Transverse colon (tissue), 4 donors: ENCODE results near the gene SART1. TPM values are rescaled to one million over a fixed set of nuclear protein-coding genes. Genes with fewer than 3 reads are reported as not detected.

Experiments
- DNase-seq: peaks from one replicate; pipeline ENCODE4 v3.0.0-alpha.2; 2019
- H3K27ac ChIP-seq, 4 donors: fragments of 200-600 bp; sonication (generic); 2 replicates each; pipeline ENCODE4 v1.5.1; 2016 to 2018; ENCODE audit warnings: inconsistent platforms in 4 of 4
- H3K27me3 ChIP-seq: fragments of 200-600 bp; sonication (generic); 2 replicates; pipeline ENCODE4 v1.5.1; 2017; ENCODE audit warnings: inconsistent platforms
- H3K36me3 ChIP-seq, 4 donors: fragments of 200-600 bp; sonication (generic); 2 replicates each; pipeline ENCODE4 v1.5.1; 2017 to 2019; ENCODE audit warnings: inconsistent platforms in 4 of 4
- H3K4me1 ChIP-seq, 4 donors: fragments of 200-600 bp; sonication (generic); 2 replicates each; pipeline ENCODE4 v1.5.1; 2017 to 2020; ENCODE audit warnings: inconsistent platforms in 4 of 4
- H3K4me3 ChIP-seq, 4 donors: fragments of 200-600 bp; sonication (generic); 1 replicate in 1 of 4; 2 replicates in 3 of 4; pipeline versions ENCODE4 v1.5.1 to v1.6.1; 2017 to 2019; ENCODE audit warnings: inconsistent platforms in 4 of 4
- H3K9me3 ChIP-seq, 2 donors: fragments of 200-600 bp; sonication (generic); 2 replicates each; pipeline ENCODE4 v1.5.1; 2017 to 2019; ENCODE audit warnings: inconsistent platforms in 2 of 2
- CTCF ChIP-seq, 5 experiments: fragments of 200-600 bp in 3 of 5; fragments of 450-650 bp in 2 of 5; sonication (generic) in 3 of 5; IDR thresholded peaks; 1 replicate in 2 of 5; 2 replicates in 3 of 5; pipeline ENCODE4 v1.5.1; 2016 to 2017; ENCODE audit warnings: antibody characterized with exemption in 5 of 5, inconsistent platforms in 3 of 5, mild to moderate bottlenecking in 2 of 5, moderate library complexity in 1 of 5
- EP300 ChIP-seq: sonication (generic); formaldehyde crosslinking; IDR thresholded peaks from one replicate; pipeline ENCODE4 v1.6.1; 2017; ENCODE audit warnings: antibody characterized with exemption, low read depth
- POLR2A ChIP-seq: fragments of 450-650 bp; IDR thresholded peaks from one replicate; pipeline ENCODE4 v1.6.1; 2016; ENCODE audit warnings: antibody characterized with exemption, mild to moderate bottlenecking, moderate library complexity
- POLR2AphosphoS5 ChIP-seq, 3 donors: sonication (generic); formaldehyde crosslinking; IDR thresholded peaks; one replicate each; pipeline ENCODE4 v1.6.1; 2016; ENCODE audit warnings: antibody characterized with exemption in 3 of 3
- WGBS, 2 donors: methylation state at CpG; one replicate each; pipeline ENCODE4 v1.1.5; 2018; ENCODE audit warnings: low coverage in 1 of 2; 5-methylcytosine and 5-hydroxymethylcytosine counted together
- in situ Hi-C, 4 donors: fragments of 200-750 bp; cut with MboI; loops; one replicate each; pipeline versions ENCODE4 v1.15.0 to v1.15.1; 2017; ENCODE audit warnings: low sequenced_read_pairs in 3 of 4, low pct_ligation_motif_present in 1 of 4, low pct_unique_long_range_greater_than_20kb in 1 of 4
- intact Hi-C: fragments of 100-400 bp; cut with DNase I; formaldehyde crosslinking; loops from one replicate; pipeline ENCODE4 v1.15.1; 2023; ENCODE audit warnings: low total_unique reads
- total RNA-seq, 4 donors: library from RNA; depleted of rRNA; stranded (reverse); fragments of >200 nt; gene quantifications; one replicate each; pipeline ENCODE4 v1.1.0, GENCODE V29; 2016

The SART1 gene
- total RNA-seq, 4 donors from 2014 or later = 31.8 to 76.3 (median 34.3) TPM

- Histone ChIP-seq H3K36me3 (peaks cover 0 to 12% (median 3%) of the 10 kb centered on the region in 4 donors), H3K9me3 (no peaks in the 10 kb centered on the region), H3K27me3 (no peaks in the 10 kb centered on the region), H3K4me3 (no peak overlapping the region), H3K27ac (no peak overlapping the region), H3K4me1 (no peaks in the 10 kb centered on the region)
- in situ Hi-C loops (loop anchor here (10.0 to 25.0 kb wide), 4 partner anchors 96 to 296 kb away; partner anchors contain the start of genes FIBP (in 3 of the 4), CCDC85B (in 2 of the 4), CTSW (in 2 of the 4) and KAT5 (in 2 of the 4)), intact Hi-C loops (loop anchor here (5.0 to 10.0 kb wide), 2 partner anchors 278 to 1791 kb away; no protein-coding TSS in a partner anchor)
- WGBS, 2 donors = 69 to 77% methylated on average over 10 to 22 of the region's 22 CpGs
- TF ChIP-seq POLR2AphosphoS5 (IDR thresholded peaks at IDR 0.05) (no peak), EP300 (no peak), POLR2A (no peak), CTCF (IDR thresholded peaks at IDR 0.05) (no peak)
- DNase-seq = no peak
Observed at GRCh38 chr11:65982824-65983588, 21.5 kb downstream of the SART1 start.

GRCh38 chr11:65983589-65983987 lies 22.1 kb downstream of the SART1 start:
- no peak for TF ChIP-seq POLR2A
- no peak for TF ChIP-seq CTCF (IDR thresholded peaks at IDR 0.05)
- Histone ChIP-seq H3K4me3 (no peak overlapping the region), H3K27me3 (no peaks in the 10 kb centered on the region), H3K9me3 (no peaks in the 10 kb centered on the region), H3K27ac (no peak overlapping the region), H3K4me1 (no peaks in the 10 kb centered on the region), H3K36me3 (peaks cover 0 to 6% (median under 1%) of the 10 kb centered on the region in 4 donors)
- in situ Hi-C loops (loop anchor here (10.0 to 25.0 kb wide), 4 partner anchors 96 to 296 kb away; partner anchors contain the start of genes FIBP (in 3 of the 4), CCDC85B (in 2 of the 4), CTSW (in 2 of the 4) and KAT5 (in 2 of the 4)), intact Hi-C loops (loop anchor here (5.0 to 10.0 kb wide), 2 partner anchors 279 to 1791 kb away; no protein-coding TSS in a partner anchor)
- no peak for DNase-seq
- 79% methylated on average over 5 of the region's 5 CpGs; no CpG with 5 or more reads in 1 of the 2 donors for WGBS, 2 donors

GRCh38 chr11:65987336-65987735 lies 25.8 kb downstream of the SART1 start:
- no peak for DNase-seq
- H3K36me3 ChIP-seq = no peaks in the 10 kb centered on the region
- TF ChIP-seq EP300 (no peak), POLR2A (no peak), POLR2AphosphoS5 (IDR thresholded peaks at IDR 0.05) (no peak), CTCF (IDR thresholded peaks at IDR 0.05) (no peak)
- H3K27ac ChIP-seq = no peak overlapping the region
- 81% methylated on average over 9 of the region's 9 CpGs; no CpG with 5 or more reads in 1 of the 2 donors for WGBS, 2 donors
- H3K4me1 ChIP-seq = peaks cover 0 to 4% (median 0%) of the 10 kb centered on the region in 4 donors
- intact Hi-C loops (loop anchor here (10.0 kb wide), 1 partner anchor 283 kb away; no protein-coding TSS in a partner anchor), in situ Hi-C loops (loop anchor here (10.0 to 25.0 kb wide), 4 partner anchors 100 to 300 kb away; partner anchors contain the start of genes FIBP (in 3 of the 4), CCDC85B (in 2 of the 4), CTSW (in 2 of the 4) and KAT5 (in 2 of the 4))
- H3K4me3 ChIP-seq = no peak overlapping the region
- no peaks in the 10 kb centered on the region for H3K9me3 ChIP-seq
- no peaks in the 10 kb centered on the region for H3K27me3 ChIP-seq
